Liver (tissue), 9 donors: ENCODE data around the gene DUOXA1. TPM values are rescaled to one million over a fixed set of nuclear protein-coding genes. Genes with fewer than 3 reads are reported as not detected.

Source experiments
- DNase-seq: peaks from one replicate; pipeline ENCODE4 v3.0.0-alpha.2; 2017; ENCODE audit warnings: low spot score
- H3K27ac ChIP-seq, 2 donors: one replicate each; pipeline ENCODE4 v1.7.0; 2013; ENCODE audit warnings: inconsistent platforms in 2 of 2, low read length in 2 of 2, control low read depth in 1 of 2, low read depth in 1 of 2, mild to moderate bottlenecking in 1 of 2
- H3K27me3 ChIP-seq, 4 donors: one replicate each; pipeline versions ENCODE4 v1.6.1 to v1.7.0; 2013; ENCODE audit warnings: low read length in 3 of 4, inconsistent platforms in 1 of 4, mild to moderate bottlenecking in 1 of 4, moderate library complexity in 1 of 4; ENCODE audit not compliant: control insufficient read depth in 4 of 4, insufficient read depth in 4 of 4
- H3K36me3 ChIP-seq, 4 donors: one replicate each; pipeline versions ENCODE4 v1.6.1 to v1.7.0; 2013; ENCODE audit warnings: low read length in 3 of 4, mild to moderate bottlenecking in 3 of 4, low read depth in 1 of 4, moderate library complexity in 1 of 4; ENCODE audit not compliant: control insufficient read depth in 4 of 4, insufficient read depth in 3 of 4
- H3K4me1 ChIP-seq, 4 donors: one replicate each; pipeline versions ENCODE4 v1.6.1 to v1.7.0; 2013; ENCODE audit warnings: low read length in 3 of 4, mild to moderate bottlenecking in 3 of 4, moderate library complexity in 1 of 4; ENCODE audit not compliant: control insufficient read depth in 4 of 4, insufficient read depth in 4 of 4
- H3K4me3 ChIP-seq, 3 donors: one replicate each; pipeline versions ENCODE4 v1.6.1 to v1.7.0; 2013; ENCODE audit warnings: low read length in 3 of 3, control low read depth in 1 of 3, low read depth in 1 of 3, mild to moderate bottlenecking in 1 of 3
- H3K9ac ChIP-seq, 2 donors: one replicate each; pipeline ENCODE4 v1.7.0; 2013; ENCODE audit warnings: low read length in 2 of 2, mild to moderate bottlenecking in 2 of 2, moderate library complexity in 2 of 2, control low read depth in 1 of 2, low read depth in 1 of 2
- H3K9me3 ChIP-seq, 4 donors: one replicate each; pipeline versions ENCODE4 v1.6.1 to v1.7.0; 2013; ENCODE audit warnings: low read length in 3 of 4; ENCODE audit not compliant: control insufficient read depth in 4 of 4
- CTCF ChIP-seq: fragments of 150-350 bp; IDR thresholded peaks from 2 replicates; pipeline ENCODE4 v1.5.1; 2017; ENCODE audit warnings: improper control_type of control experiment, low read depth, low read length; ENCODE audit not compliant: missing input control
- EGR1 ChIP-seq, 2 donors: IDR thresholded peaks; 2 replicates each; pipeline ENCODE4 v1.6.1; 2016 to 2018; ENCODE audit warnings: antibody characterized with exemption in 2 of 2, low read depth in 2 of 2
- FOXA1 ChIP-seq: IDR thresholded peaks from 2 replicates; pipeline ENCODE4 v1.6.1; 2016; ENCODE audit warnings: antibody characterized with exemption
- FOXA2 ChIP-seq: IDR thresholded peaks from 2 replicates; pipeline ENCODE4 v1.6.1; 2016; ENCODE audit warnings: antibody characterized with exemption
- GABPA ChIP-seq, 2 donors: IDR thresholded peaks in 1 of 2; conservative IDR thresholded peaks in 1 of 2; 2 replicates each; pipeline ENCODE4 v1.6.1; 2016; ENCODE audit warnings: antibody characterized with exemption in 2 of 2, mild to moderate bottlenecking in 1 of 2, moderate library complexity in 1 of 2
- HNF4A ChIP-seq, 2 donors: conservative IDR thresholded peaks; 2 replicates each; pipeline ENCODE4 v1.6.1; 2016; ENCODE audit warnings: antibody characterized with exemption in 2 of 2, mild to moderate bottlenecking in 2 of 2
- HNF4G ChIP-seq: IDR thresholded peaks from 2 replicates; pipeline ENCODE4 v1.6.1; 2016; ENCODE audit warnings: antibody characterized with exemption
- MAX ChIP-seq: IDR thresholded peaks from 2 replicates; pipeline ENCODE4 v1.6.1; 2016; ENCODE audit warnings: antibody characterized with exemption
- NR2F2 ChIP-seq: IDR thresholded peaks from 2 replicates; pipeline ENCODE4 v1.6.1; 2016; ENCODE audit warnings: antibody characterized with exemption
- RAD21 ChIP-seq, 2 donors: IDR thresholded peaks; 2 replicates each; pipeline ENCODE4 v1.6.1; 2016; ENCODE audit warnings: antibody characterized with exemption in 2 of 2, mild to moderate bottlenecking in 2 of 2
- RXRA ChIP-seq, 2 donors: IDR thresholded peaks; 2 replicates each; pipeline ENCODE4 v1.6.1; 2017 to 2018; ENCODE audit warnings: antibody characterized with exemption in 2 of 2, mild to moderate bottlenecking in 1 of 2
- SP1 ChIP-seq: IDR thresholded peaks from 2 replicates; pipeline ENCODE4 v1.6.1; 2018; ENCODE audit warnings: antibody characterized with exemption, mild to moderate bottlenecking
- TAF1 ChIP-seq: conservative IDR thresholded peaks from 2 replicates; pipeline ENCODE4 v1.6.1; 2016; ENCODE audit warnings: antibody characterized with exemption, mild to moderate bottlenecking
- YY1 ChIP-seq: IDR thresholded peaks from 2 replicates; pipeline ENCODE4 v1.6.1; 2016; ENCODE audit warnings: antibody characterized with exemption, mild to moderate bottlenecking
- WGBS: extraction: QIAGEN DNeasy Blood & Tissue Kit; methylation state at CpG from one replicate; pipeline ENCODE4 v1.1.7; 2013; 5-methylcytosine and 5-hydroxymethylcytosine counted together
- polyA plus RNA-seq, 2 donors: library from polyadenylated mRNA; stranded (reverse) in 1 of 2; unstranded in 1 of 2; fragments of 200-250 nt in 1 of 2; fragments of >200 nt in 1 of 2; fragmentation: Nextera tagmentation in 1 of 2; extraction: Ambion mirVana in 1 of 2; gene quantifications; one replicate each; pipeline versions ENCODE4 v1.2.1 to v1.2.3, GENCODE V29; 2013 to 2015
- total RNA-seq, 2 donors: library from RNA; depleted of rRNA; stranded (reverse); fragments of >200 nt; gene quantifications; one replicate each; pipeline ENCODE4 v1.2.3, GENCODE V29; 2014
- TF ChIP-seq, protein P1 (sequence below): IDR thresholded peaks from 2 replicates; pipeline ENCODE4 v1.6.1; 2016; ENCODE audit warnings: antibody characterized with exemption, mild to moderate bottlenecking
- donor health status: healthy.
- donor health status: healthy.
- donor health status: healthy.
- donor health status: healthy.
- donor health status: healthy.

DUOXA1 gene
- total and polyA plus RNA-seq, 4 donors = 0.02 TPM; not detected in 3

DNA sequence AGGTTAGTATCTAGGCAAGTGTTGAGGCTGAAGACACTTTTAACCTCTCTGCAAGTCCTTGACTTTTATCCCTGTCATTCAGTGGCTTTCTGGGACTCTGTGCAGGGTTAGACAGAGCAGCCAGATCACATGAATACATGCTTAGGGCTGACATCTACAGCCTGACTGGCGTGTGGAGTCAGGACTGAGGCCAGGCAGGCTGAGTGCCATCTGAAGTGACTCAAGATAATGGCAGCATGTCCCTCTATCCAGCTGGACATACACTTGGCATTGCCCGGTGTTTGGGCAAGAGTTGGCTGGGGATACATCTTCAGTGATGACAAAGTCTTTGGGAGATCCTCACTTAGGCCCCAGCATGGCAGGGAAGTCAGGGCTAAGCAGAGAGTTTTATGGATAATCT, 38.1 kb downstream of the DUOXA1 start:
- no peaks in the 10 kb centered on the region for H3K4me1 ChIP-seq
- no peak for DNase-seq
- WGBS = 92% methylated on average over 2 of the region's 2 CpGs

DNA sequence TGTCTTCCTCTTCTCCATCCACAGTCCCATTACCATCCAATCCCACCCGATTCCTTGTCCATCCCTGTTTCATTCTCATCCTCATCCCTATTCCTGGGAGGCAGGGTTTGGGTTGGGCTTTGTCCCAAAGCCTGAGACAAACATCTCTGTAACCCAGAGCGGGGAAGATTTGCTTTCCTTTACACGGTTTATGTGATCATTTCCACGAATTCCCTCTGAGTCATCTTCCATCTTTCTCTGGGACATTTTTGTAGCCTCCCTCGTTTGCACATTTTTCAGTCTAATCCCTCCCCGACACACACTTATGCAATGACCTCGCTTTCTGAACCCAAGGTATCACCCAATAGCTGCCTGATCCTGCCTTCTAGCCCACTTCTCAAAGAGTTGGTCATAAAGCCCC, 38.5 kb downstream of the DUOXA1 start:
- 69% methylated on average over 7 of the region's 7 CpGs for WGBS
- Histone ChIP-seq H3K9ac (no peak overlapping the region), H3K27me3 (no peaks in the 10 kb centered on the region), H3K4me1 (no peaks in the 10 kb centered on the region), H3K9me3 (no peaks in the 10 kb centered on the region), H3K27ac (no peak overlapping the region), H3K4me3 (no peak overlapping the region), H3K36me3 (no peaks in the 10 kb centered on the region)
- DNase-seq = no peak
- TF ChIP-seq GABPA (IDR thresholded peaks at IDR 0.05 in 1 of 2, conservative IDR thresholded peaks at IDR 0.05 in 1 of 2) = no peak
- no peak for TF ChIP-seq YY1
- TF ChIP-seq HNF4A (conservative IDR thresholded peaks at IDR 0.05) = no peak
- TF ChIP-seq CTCF = no peak
- no peak for TF ChIP-seq MAX
- TF ChIP-seq EGR1 (IDR thresholded peaks at IDR 0.05; ENCODE audit: low read depth in 2 of 2) = no peak
- TF ChIP-seq FOXA1 = no peak
- TF ChIP-seq RAD21 (IDR thresholded peaks at IDR 0.05) = no peak

More for the DNA sequence above, 38.1 kb downstream of the DUOXA1 start:
- Histone ChIP-seq H3K27me3 (no peaks in the 10 kb centered on the region), H3K4me3 (no peak overlapping the region), H3K9ac (no peak overlapping the region), H3K9me3 (no peaks in the 10 kb centered on the region), H3K27ac (no peak overlapping the region), H3K36me3 (no peaks in the 10 kb centered on the region)
- TF ChIP-seq TAF1 = no peak
- TF ChIP-seq FOXA1 = no peak
- TF ChIP-seq MAX = no peak
- TF ChIP-seq HNF4G = no peak
- no peak for TF ChIP-seq FOXA2
- no peak for TF ChIP-seq SP1
- TF ChIP-seq, protein P1, sequence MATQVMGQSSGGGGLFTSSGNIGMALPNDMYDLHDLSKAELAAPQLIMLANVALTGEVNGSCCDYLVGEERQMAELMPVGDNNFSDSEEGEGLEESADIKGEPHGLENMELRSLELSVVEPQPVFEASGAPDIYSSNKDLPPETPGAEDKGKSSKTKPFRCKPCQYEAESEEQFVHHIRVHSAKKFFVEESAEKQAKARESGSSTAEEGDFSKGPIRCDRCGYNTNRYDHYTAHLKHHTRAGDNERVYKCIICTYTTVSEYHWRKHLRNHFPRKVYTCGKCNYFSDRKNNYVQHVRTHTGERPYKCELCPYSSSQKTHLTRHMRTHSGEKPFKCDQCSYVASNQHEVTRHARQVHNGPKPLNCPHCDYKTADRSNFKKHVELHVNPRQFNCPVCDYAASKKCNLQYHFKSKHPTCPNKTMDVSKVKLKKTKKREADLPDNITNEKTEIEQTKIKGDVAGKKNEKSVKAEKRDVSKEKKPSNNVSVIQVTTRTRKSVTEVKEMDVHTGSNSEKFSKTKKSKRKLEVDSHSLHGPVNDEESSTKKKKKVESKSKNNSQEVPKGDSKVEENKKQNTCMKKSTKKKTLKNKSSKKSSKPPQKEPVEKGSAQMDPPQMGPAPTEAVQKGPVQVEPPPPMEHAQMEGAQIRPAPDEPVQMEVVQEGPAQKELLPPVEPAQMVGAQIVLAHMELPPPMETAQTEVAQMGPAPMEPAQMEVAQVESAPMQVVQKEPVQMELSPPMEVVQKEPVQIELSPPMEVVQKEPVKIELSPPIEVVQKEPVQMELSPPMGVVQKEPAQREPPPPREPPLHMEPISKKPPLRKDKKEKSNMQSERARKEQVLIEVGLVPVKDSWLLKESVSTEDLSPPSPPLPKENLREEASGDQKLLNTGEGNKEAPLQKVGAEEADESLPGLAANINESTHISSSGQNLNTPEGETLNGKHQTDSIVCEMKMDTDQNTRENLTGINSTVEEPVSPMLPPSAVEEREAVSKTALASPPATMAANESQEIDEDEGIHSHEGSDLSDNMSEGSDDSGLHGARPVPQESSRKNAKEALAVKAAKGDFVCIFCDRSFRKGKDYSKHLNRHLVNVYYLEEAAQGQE = no peak
- TF ChIP-seq RAD21 (IDR thresholded peaks at IDR 0.05) = no peak
- TF ChIP-seq RXRA (IDR thresholded peaks at IDR 0.05) = no peak
- TF ChIP-seq NR2F2 = no peak
- TF ChIP-seq GABPA (IDR thresholded peaks at IDR 0.05 in 1 of 2, conservative IDR thresholded peaks at IDR 0.05 in 1 of 2) = no peak
